ENCODE data around the gene LTBP3. TPM values are rescaled to one million over a fixed set of nuclear protein-coding genes. Genes with fewer than 3 reads are reported as not detected.

The LTBP3 gene
- total RNA-seq, 1 experiment from 2014 or later: 10.6 TPM

- Histone ChIP-seq H2AK5ac (ENCODE audit: insufficient read length, low read length) (no peak overlapping the region), H3K9me3 (ENCODE audit: control insufficient read depth, low read depth, low read length) (no peaks in the 10 kb centered on the region), H3K56ac (ENCODE audit: insufficient read length, low read depth, low read length) (no peak overlapping the region), H3K27ac (ENCODE audit: insufficient read length, low read depth, low read length) (no peak overlapping the region), H3K14ac (ENCODE audit: insufficient read depth, low read length) (no peak overlapping the region), H4K91ac (ENCODE audit: insufficient read length, low read depth, low read length) (no peak overlapping the region), H3K4ac (ENCODE audit: low read depth, low read length) (no peak overlapping the region), H3K4me2 (ENCODE audit: insufficient read depth, insufficient read length, low read length) (no peak overlapping the region), H2BK12ac (ENCODE audit: insufficient read length, low read depth, low read length) (no peak overlapping the region), H2BK15ac (ENCODE audit: low read depth, low read length) (no peak overlapping the region), H3K9ac (ENCODE audit: extremely low read depth, insufficient read length, low read length) (no peak overlapping the region), H4K8ac (replicated peaks; ENCODE audit: insufficient read length, low read depth, low read length) (no peak overlapping the region), H4K20me1 (ENCODE audit: control insufficient read depth, insufficient read depth, insufficient read length) (no peaks in the 10 kb centered on the region), H4K5ac (ENCODE audit: insufficient read length, low read depth, low read length) (no peak overlapping the region), H3K4me1 (ENCODE audit: insufficient read depth, low read length) (no peaks in the 10 kb centered on the region), H2BK120ac (ENCODE audit: low read depth, low read length, poor library complexity, severe bottlenecking) (no peak overlapping the region), H3T11ph (ENCODE audit: low read length) (no peak overlapping the region), H2AFZ (ENCODE audit: low read length) (no peak overlapping the region), H3K23me2 (ENCODE audit: insufficient read length, low read depth, low read length, poor library complexity, severe bottlenecking) (no peaks in the 10 kb centered on the region), H3K27me3 (ENCODE audit: insufficient read depth, low read length) (peaks cover 2% of the 10 kb centered on the region; the same call in 1 of the 2 replicates), H3K23ac (ENCODE audit: insufficient read length, low read depth, low read length) (no peak overlapping the region), H3K79me1 (ENCODE audit: insufficient read depth, low read depth, low read length, poor library complexity, severe bottlenecking) (no peaks in the 10 kb centered on the region), H3K18ac (ENCODE audit: insufficient read length, low read depth, low read length) (no peak overlapping the region), H2BK5ac (ENCODE audit: insufficient read length, low read length) (no peak overlapping the region), H3K79me2 (ENCODE audit: insufficient read depth, low read length) (no peaks in the 10 kb centered on the region), H2BK20ac (ENCODE audit: low read depth, low read length, poor library complexity, severe bottlenecking) (no peak overlapping the region)
- Mint-ChIP-seq H3K4me3 (no peak overlapping the region), H3K36me3 (ENCODE audit: insufficient read depth in 1 of 3, low read depth in 3 of 3) (no peaks in the 10 kb centered on the region), H3K27me3 (ENCODE audit: low read depth) (peaks cover 21% of the 10 kb centered on the region), H3K4me1 (peaks cover 5 to 13% of the 10 kb centered on the region in 2 experiments; a peak in 2 of 4 replicates), H3K27ac (no peak overlapping the region), H3K9me3 (no peaks in the 10 kb centered on the region)
- TF ChIP-seq CTCF (conservative IDR thresholded peaks at IDR 0.05): no peak
- no CpG with 5 or more reads among the region's 8 CpGs for WGBS (ENCODE audit: extremely low coverage, insufficient read length, low lambda C conversion rate)
- no peak for DNase-seq
Observed at GRCh38 chr11:65580756-65581155, 22.6 kb upstream of the LTBP3 start.

All from H9 (cell line).